GM18502 (cell line): ENCODE measurements around the gene NPAS3.
A peak's percentile ranks its signal among the peaks of the same experiment; 100 is the strongest.

ENCODE experiments used
- ATAC-seq: cut with Tn5 transposase; IDR thresholded peaks from one replicate; pipeline ENCODE4 v1.9.1; 2021; ENCODE audit warnings: mild to moderate bottlenecking; ENCODE audit not compliant: unreplicated experiment, poor library complexity

Gene NPAS3

GRCh38 chr14:32996343-32996742, 57.7 kb downstream of the NPAS3 start:
- no peak for ATAC-seq

- ATAC-seq: no peak
Measured at GRCh38 chr14:32998433-32998832, 59.8 kb downstream of the NPAS3 start.

GRCh38 chr14:33009673-33010072, 71.0 kb downstream of the NPAS3 start:
- ATAC-seq: no peak

GRCh38 chr14:33010495-33010894, 71.8 kb downstream of the NPAS3 start:
- ATAC-seq: no peak

- no peak for ATAC-seq
Measured at GRCh38 chr14:33014710-33015109, 76.0 kb downstream of the NPAS3 start.

- ATAC-seq: no peak
Measured at GRCh38 chr14:33016613-33017012, 77.9 kb downstream of the NPAS3 start.

- ATAC-seq: no peak
Measured at GRCh38 chr14:33017016-33017415, 78.3 kb downstream of the NPAS3 start.

GRCh38 chr14:33019346-33019745, 80.7 kb downstream of the NPAS3 start:
- ATAC-seq: no peak

- ATAC-seq: no peak
Measured at GRCh38 chr14:33026850-33027430, 88.3 kb downstream of the NPAS3 start.

- no peak for ATAC-seq
Measured at GRCh38 chr14:33029511-33029910, 90.8 kb downstream of the NPAS3 start.

- ATAC-seq: no peak
Measured at GRCh38 chr14:33030386-33030785, 91.7 kb downstream of the NPAS3 start.

GRCh38 chr14:33035416-33036194, 96.9 kb downstream of the NPAS3 start:
- no peak for ATAC-seq

- no peak for ATAC-seq
Measured at GRCh38 chr14:33039311-33039710, 100.6 kb downstream of the NPAS3 start.

- ATAC-seq: peak; percentile 69
Measured at GRCh38 chr14:33040372-33041140, 101.9 kb downstream of the NPAS3 start.

GRCh38 chr14:33042591-33042990, 103.9 kb downstream of the NPAS3 start:
- ATAC-seq: no peak

GRCh38 chr14:33045760-33046159, 107.1 kb downstream of the NPAS3 start:
- ATAC-seq: no peak

- no peak for ATAC-seq
Measured at GRCh38 chr14:33052943-33053342, 114.3 kb downstream of the NPAS3 start.

GRCh38 chr14:33056213-33056612, 117.5 kb downstream of the NPAS3 start:
- ATAC-seq: no peak

GRCh38 chr14:33057585-33057984, 118.9 kb downstream of the NPAS3 start:
- no peak for ATAC-seq

GRCh38 chr14:33061667-33062325, 123.1 kb downstream of the NPAS3 start:
- ATAC-seq: no peak

- ATAC-seq: no peak
Measured at GRCh38 chr14:33062476-33062875, 123.8 kb downstream of the NPAS3 start.
